GM21515 (cell line): ENCODE measurements around the gene NTM.

Experiments used
- ATAC-seq: cut with Tn5 transposase; IDR thresholded peaks from one replicate; pipeline ENCODE4 v1.9.1; 2021; ENCODE audit not compliant: unreplicated experiment

NTM gene

DNA sequence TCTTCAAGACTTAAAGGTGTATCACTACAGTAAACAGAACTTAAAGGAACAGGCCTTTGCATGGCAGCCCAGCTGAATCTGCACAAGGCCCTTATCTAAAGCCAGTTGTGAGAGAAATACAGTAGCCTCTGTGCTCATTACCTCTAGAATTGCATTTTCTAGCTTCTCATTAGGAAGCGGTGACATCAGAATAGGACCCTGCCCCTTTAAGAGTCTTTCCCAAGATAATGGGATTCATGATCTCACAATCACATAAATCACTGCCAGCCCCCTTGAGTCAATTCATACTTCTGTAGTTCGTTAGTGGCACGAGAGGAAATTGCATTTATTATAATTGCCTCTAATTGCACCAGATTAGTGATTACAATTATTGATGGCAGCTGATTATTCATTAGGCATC, 170.3 kb downstream of the NTM start:
- no peak for ATAC-seq

DNA sequence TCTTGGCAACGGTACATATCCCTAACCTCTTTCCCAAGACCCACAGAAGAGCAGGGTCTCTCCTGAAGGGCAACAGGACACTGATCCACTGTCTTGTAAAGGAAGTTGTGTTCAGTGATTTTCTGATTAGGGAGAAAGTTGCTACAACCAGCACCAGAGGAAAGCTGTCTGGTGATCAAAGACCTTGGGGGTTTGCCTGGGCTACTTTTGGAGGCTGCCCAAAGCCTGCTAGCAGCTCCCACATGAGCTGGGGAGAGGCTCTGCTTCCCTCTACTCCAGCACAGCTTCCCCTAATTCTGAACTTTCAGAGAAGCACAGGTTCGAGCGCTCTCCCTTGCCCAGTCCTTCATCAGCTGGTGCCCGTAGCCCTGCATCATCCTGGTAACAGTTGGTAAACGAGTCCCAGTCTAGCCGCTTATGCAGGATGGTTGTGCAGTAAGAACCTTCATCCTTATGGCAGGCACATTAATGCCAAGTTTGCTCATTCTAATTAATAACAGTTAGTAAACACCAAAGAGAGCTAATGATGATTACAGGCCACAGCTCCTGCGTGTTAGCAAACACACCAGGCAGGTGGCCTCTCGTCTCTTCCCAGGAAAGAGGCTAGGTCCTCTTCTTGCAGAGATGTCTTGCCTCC, 173.1 kb downstream of the NTM start:
- no peak for ATAC-seq

DNA sequence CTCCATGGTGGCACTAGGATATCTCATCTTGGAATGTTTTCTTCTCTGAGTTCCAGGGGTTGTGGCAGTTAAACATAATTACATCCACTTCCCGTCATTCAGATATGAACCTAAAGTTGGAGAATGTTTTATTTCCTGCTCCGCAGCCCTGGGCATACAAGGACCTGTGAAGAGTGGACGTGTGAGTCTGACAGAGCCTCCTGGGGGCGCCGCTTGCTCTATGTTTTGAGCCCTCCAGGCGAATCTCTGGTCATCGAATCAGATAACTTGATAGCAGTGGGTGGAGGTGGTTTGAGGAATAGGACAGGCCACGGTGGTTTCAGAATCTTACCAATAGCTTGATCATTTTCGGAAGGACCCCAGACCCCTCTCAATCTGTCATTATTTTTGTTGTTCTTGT, 174.2 kb downstream of the NTM start:
- ATAC-seq: no peak

DNA sequence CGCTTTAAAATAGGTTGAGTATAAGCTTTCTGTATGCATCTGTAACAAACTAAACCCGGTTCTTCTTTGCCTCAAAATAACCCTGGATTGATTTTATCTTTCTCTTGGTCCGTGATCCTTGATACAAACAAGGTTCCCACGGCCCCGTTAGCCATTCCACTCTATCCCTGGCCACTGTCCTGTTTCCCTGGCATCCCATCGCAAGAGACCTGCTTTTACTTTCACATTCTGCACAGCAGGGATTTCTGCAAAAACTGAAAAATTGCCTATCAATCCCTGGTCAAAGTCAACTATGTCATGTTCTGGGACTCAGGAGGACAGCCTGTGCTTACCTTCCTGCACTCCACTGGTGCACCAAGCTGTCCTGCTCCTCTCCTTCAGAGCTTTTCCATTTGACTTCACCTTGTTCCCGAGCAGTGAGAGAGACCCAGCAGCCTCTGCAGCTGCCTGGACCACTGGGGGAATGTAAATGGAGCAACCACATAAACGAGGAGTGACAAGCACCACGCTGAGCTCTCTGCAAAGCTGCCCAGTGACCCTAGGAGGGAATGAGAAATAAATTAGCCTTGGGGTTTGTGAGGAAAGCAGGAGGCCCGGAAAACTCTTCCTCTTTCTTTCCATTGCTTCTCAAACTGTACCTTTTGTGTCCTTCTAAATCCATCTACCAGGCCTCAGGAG, 175.9 kb downstream of the NTM start:
- no peak for ATAC-seq

GRCh38 chr11:131549099-131549498, 178.7 kb downstream of the NTM start:
- no peak for ATAC-seq

DNA sequence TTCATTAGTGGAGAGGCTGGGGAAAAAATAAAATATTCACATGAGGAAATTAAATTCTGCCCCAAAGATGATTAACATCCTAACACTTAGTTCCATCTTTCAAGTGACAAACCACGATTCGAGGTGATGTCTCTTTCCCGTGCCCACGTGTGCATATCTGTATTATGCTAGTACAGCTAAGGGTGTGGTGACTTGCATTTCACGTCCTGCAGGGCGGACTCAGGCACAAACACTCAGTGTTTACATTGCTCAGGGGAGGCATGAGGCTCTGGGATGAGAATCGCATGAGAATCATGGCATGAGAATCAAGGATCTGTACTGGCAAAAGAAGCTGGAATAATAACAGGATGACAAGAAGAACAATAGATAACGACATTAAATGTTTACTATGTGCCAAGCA, 179.4 kb downstream of the NTM start:
- no peak for ATAC-seq

DNA sequence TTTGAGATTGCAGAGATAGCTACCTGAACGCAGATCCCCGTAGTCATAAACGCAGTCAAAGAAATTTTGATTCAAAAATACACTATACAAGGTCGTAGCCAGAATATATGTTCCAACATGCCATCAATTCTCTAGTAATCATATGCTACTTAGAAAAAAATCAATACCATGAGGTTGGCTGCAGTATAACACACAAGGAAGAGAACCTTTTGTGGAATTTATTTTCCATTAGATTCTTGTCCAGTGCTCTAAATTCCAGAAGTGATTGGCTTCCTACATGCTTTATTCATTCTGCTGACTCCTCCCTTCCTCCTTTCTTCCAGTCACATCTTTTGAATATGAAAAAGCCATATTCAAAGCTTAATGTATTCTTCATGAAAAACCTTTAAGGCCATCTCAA, 189.9 kb downstream of the NTM start:
- no peak for ATAC-seq

DNA sequence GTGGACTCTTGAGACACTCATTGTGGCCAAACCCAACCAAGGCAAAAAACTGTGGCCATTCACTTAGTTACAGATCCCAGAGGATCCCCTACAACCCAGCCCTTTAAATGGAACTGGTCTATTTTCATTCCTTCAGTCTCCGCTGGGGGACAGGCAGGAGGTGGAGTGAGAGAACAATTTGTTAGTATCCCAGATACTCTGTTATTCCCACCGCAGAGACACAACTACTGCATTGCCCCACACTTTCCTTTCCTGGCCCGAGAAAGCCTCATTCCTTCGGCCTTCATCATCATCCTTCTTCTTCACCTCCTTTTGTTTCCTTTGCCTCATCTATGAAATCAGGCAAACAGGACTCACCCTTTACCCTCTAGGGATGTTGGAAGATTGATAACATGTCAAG, 191.1 kb downstream of the NTM start:
- ATAC-seq: no peak

- ATAC-seq: no peak
These were observed 191.6 kb downstream of the NTM start for GRCh38 chr11:131561972-131562371.

DNA sequence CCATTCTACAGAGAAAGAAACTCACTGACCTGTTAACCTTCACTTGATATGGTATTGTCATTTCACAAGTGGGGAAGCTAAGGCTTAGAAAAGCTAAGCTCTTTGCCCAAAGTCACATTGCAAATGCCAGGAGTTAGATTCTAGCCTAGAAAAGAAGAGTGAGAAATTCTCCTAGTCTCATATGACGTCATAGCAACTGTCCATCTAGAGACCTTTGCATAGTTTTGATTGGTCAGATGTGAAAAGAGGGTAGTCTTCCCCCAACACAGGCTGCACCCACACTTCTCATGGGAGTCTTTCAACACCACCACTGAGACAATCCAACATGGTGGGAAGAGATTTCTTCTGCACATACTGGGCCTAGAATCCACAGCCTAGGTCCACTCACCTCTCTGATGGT, 197.9 kb downstream of the NTM start:
- no peak for ATAC-seq

- no peak for ATAC-seq
These were observed 201.2 kb downstream of the NTM start for GRCh38 chr11:131571571-131571970.

DNA sequence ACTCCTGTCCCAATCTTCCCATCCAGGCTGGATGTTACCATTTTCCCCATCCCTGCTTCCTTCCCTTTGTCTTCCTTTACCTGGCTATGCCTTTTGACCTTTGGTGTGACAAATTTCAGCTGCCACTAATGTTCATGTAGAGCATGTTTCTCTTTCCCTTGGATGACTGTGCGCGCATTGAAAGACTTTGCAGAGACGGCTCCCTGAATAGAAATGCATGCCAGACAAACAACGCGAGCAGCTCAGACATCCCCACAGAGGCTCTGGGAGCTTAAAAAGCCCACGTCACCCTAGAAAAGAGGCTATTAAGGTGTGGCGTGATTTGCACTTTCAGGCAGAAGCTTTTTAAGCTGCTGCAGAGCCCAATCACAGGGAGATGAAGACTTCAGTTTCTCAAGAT, 202.0 kb downstream of the NTM start:
- ATAC-seq: no peak

- ATAC-seq: peak; percentile 73
These were observed 209.5 kb downstream of the NTM start for GRCh38 chr11:131579932-131580387.

GRCh38 chr11:131580476-131580875, 210.1 kb downstream of the NTM start:
- no peak for ATAC-seq

DNA sequence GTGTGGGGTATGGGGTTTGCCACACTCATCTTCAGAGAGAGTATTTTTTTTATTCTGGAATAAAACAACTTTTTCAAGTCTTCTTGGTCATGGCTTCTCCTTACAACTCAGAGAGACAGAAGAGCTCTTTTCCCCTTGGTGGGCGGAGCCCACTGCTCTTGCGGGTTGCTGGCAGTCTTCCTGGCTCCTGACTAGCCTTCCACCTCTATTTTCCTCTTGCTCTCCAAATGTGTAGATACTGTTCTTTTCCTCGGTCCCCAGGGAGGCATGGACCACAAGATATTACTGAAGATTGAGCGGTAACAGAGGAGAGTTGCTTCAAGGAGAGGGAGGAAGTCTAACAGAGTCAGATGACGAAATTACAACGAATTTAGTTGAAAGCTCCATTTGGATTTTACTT, 210.6 kb downstream of the NTM start:
- no peak for ATAC-seq

- ATAC-seq: no peak
These were observed 211.7 kb downstream of the NTM start for GRCh38 chr11:131582021-131582525.

DNA sequence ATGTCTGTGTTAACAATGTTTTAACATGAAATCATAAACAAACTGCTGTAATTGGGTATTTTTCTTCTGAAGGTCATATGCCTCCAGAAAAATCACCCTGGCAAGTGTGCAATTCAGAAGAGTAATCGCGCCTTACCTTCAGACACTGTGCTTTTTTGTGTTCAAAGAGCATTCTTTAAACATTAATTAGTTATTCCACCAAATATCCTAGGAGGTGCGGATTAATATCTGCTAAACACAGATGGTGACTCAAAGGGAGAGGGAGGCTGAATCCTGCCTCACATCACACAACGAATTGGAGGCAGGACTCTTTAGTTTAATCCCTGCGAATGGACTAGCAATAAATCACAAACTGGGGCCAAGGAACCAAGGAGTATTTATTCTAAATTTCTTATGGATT, 213.0 kb downstream of the NTM start:
- no peak for ATAC-seq

- ATAC-seq: no peak
These were observed 213.5 kb downstream of the NTM start for GRCh38 chr11:131583938-131584337.

DNA sequence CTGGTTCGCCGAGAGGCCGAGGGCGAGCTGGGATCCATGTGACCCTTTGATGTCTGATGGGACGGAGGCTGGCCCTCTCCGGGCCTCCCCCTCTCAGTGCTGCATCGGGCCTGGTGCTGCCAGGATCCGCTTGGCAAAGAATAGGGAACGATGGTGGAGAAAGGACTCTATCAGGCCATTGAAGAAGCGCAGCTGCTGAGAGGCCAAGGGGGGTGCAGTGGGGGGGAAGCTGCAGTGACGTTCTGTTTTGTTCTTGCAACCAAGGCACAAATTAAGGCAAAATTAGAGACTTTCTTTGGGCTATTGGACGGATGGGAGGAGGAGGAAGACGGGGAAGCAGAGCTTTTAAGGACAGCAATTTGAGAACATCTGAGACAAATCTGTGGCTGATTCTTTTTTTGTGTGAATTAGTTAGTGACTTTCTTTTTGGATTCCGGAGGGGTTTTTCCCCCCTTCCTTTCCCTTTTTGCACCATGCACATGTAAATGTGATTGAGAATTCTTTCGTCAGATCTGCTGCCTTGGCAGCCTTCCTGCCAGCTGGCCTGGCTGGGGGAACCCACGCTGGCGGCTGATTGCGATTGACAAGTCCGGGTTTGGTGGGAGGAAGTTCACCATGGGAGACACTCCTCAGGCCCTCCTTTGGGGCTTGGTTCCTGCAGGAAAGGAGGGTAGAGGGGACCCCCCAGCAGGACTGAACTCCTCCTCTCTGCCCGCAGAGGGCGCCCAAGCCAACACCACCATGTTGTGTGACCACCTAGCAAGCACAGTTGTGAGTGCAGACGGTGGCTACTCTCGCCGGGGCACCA, 214.6 kb downstream of the NTM start:
- ATAC-seq: no peak

DNA sequence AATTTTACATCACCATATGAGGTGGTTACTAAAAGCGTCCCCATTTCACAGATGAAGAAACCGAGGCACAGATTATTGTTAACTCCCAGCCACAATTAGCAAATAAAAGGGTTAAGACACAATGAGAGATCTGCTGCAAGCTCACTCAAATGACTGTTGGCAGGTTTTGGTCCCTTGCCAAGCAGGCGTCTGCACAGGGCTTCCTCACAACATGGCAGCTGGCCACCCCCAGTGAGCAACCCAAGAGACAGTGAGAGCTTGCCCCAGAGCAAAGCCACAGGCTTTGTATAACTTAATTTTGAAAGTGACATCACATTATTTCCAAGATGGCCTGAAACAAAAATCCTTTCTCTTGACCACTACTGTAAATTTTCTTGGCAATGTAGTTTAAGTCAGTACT, 217.6 kb downstream of the NTM start:
- ATAC-seq: no peak

DNA sequence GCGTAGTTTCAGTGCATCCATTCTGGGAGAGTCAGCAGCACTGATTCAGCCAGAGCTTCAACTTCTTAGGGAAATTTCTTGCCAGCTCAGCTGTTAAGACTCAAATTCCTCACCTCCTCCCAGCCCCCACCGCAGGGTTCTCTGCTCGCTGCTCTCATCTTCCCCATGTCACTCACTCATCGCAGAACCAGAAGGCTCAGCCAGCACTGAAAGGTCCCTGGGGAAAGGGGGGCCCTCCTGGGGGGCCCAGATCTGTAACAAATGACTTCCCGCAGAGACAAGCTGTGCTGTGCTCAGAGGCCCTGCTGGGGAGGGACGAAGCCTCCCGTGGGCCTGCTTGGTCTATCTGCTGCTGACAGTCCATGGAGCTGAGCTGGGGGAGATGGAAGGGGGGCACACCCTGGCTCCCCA, 220.6 kb downstream of the NTM start:
- no peak for ATAC-seq

DNA sequence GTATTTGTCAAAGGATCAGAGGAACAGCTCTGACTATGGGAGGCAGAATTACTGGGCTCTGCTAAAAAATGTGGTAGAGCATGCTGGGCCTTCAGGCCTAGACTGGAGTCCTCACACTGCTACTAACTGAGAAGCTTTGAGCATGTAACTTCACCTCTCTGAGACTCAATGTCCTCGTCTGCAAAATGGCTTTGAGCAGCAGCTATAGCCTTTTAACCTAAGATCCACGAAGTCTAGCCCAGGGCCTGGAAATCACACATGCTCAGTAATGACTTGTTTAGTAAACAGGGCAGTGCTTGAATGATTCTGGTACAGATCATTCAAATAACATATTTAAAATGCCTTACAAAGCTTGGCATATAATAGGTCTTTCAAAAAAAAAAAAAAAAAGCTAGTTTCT, 221.7 kb downstream of the NTM start:
- no peak for ATAC-seq
